ENCODE results near the gene RAMP3.

DNA sequence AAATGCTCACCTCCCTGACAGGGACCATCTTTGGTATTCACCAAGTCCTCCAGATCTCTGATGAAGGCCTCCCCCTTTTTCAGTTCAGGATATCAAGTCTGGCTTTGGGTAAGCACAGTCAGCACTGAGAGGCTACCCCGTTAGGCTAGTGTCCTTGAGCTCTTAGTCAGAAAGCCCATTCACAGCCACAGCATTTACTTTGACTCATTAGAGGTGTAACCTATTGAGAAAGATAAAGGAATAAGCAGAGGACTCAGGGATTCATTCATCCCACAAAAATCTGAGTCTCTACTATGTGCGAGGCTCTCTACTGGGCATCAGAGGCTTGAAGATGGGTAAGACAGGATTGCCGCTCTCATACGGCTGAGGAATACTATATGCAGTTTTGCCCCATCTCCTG, 14.0 kb upstream of the RAMP3 start:
- TF ChIP-seq, protein P1, sequence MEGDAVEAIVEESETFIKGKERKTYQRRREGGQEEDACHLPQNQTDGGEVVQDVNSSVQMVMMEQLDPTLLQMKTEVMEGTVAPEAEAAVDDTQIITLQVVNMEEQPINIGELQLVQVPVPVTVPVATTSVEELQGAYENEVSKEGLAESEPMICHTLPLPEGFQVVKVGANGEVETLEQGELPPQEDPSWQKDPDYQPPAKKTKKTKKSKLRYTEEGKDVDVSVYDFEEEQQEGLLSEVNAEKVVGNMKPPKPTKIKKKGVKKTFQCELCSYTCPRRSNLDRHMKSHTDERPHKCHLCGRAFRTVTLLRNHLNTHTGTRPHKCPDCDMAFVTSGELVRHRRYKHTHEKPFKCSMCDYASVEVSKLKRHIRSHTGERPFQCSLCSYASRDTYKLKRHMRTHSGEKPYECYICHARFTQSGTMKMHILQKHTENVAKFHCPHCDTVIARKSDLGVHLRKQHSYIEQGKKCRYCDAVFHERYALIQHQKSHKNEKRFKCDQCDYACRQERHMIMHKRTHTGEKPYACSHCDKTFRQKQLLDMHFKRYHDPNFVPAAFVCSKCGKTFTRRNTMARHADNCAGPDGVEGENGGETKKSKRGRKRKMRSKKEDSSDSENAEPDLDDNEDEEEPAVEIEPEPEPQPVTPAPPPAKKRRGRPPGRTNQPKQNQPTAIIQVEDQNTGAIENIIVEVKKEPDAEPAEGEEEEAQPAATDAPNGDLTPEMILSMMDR (IDR thresholded peaks at IDR 0.05), result no peak
- no peak for TF ChIP-seq POLR2A (IDR thresholded peaks at IDR 0.05)
